GM19438 (cell line): ENCODE measurements around the gene GLP1R.
"Not testable (repeated sequence)": the region's sequence is repeated elsewhere in the genome, so short reads cannot be mapped to it uniquely, and the experiment has no call there.

Source experiments
- ATAC-seq: cut with Tn5 transposase; IDR thresholded peaks from one replicate; pipeline ENCODE4 v1.9.1; 2021; ENCODE audit warnings: low read depth; ENCODE audit not compliant: unreplicated experiment

Gene GLP1R

GRCh38 chr6:39114704-39115599, 66.4 kb downstream of the GLP1R start, which contains the start of gene SAYSD1:
SAYSD1 (minus strand) TSS chr6:39115186; CDS start chr6:39115089, 97 bp downstream.
- peak; percentile 93 for ATAC-seq

GRCh38 chr6:39118921-39119320, 70.3 kb downstream of the GLP1R start:
- ATAC-seq, result no peak

- no peak for ATAC-seq
Measured at GRCh38 chr6:39124114-39124513, 75.5 kb downstream of the GLP1R start.

GRCh38 chr6:39128106-39128505, 79.5 kb downstream of the GLP1R start:
- no peak for ATAC-seq

GRCh38 chr6:39128832-39129231, 80.3 kb downstream of the GLP1R start:
- no peak for ATAC-seq

GRCh38 chr6:39130691-39131090, 82.1 kb downstream of the GLP1R start:
- no peak for ATAC-seq

- ATAC-seq, result not testable (repeated sequence)
Measured at GRCh38 chr6:39134761-39135160, 86.2 kb downstream of the GLP1R start.

- ATAC-seq, result not testable (repeated sequence)
Measured at GRCh38 chr6:39136207-39136606, 87.6 kb downstream of the GLP1R start.

- no peak for ATAC-seq
Measured at GRCh38 chr6:39137245-39137644, 88.7 kb downstream of the GLP1R start.
